HepG2 (cell line): ENCODE data around the gene ETFB.

Source experiments
- BCL6 ChIP-seq: IDR thresholded peaks from 2 replicates; pipeline ENCODE4 v1.6.1; 2016; ENCODE audit warnings: missing genetic modification reagents, missing compliant biosample characterization
- CEBPB ChIP-seq: IDR thresholded peaks from 2 replicates; pipeline ENCODE4 v1.6.1; 2011; ENCODE audit warnings: low read depth, low read length, improper control_type of control experiment, borderline replicate concordance
- EZH2 ChIP-seq: conservative IDR thresholded peaks from 2 replicates; pipeline ENCODE4 v1.6.1; 2012; ENCODE audit warnings: mild to moderate bottlenecking, low read depth, low read length, moderate library complexity
- SNAI1 ChIP-seq: sonication (generic); formaldehyde crosslinking; IDR thresholded peaks from 2 replicates; pipeline ENCODE4 v1.5.0; 2020; ENCODE audit warnings: mild to moderate bottlenecking, missing genetic modification reagents, borderline replicate concordance
- SUZ12 ChIP-seq: fragments of 150-350 bp; IDR thresholded peaks from 2 replicates; pipeline ENCODE4 v1.6.1; 2014; ENCODE audit warnings: low read depth, low read length
- ZNF251 ChIP-seq: sonication (generic); formaldehyde crosslinking; IDR thresholded peaks from 2 replicates; pipeline ENCODE4 v1.9.0; 2021; ENCODE audit warnings: mild to moderate bottlenecking, missing genetic modification reagents
- ZNF274 ChIP-seq: sonication (generic); formaldehyde crosslinking; IDR thresholded peaks from 2 replicates; pipeline ENCODE4 v1.5.1; 2020; ENCODE audit warnings: mild to moderate bottlenecking, missing genetic modification reagents
- TF ChIP-seq, protein P1 (sequence below): sonication (generic); formaldehyde crosslinking; IDR thresholded peaks from 2 replicates; pipeline ENCODE4 v1.5.0; 2020; ENCODE audit warnings: mild to moderate bottlenecking, missing genetic modification reagents, moderate library complexity

DNA sequence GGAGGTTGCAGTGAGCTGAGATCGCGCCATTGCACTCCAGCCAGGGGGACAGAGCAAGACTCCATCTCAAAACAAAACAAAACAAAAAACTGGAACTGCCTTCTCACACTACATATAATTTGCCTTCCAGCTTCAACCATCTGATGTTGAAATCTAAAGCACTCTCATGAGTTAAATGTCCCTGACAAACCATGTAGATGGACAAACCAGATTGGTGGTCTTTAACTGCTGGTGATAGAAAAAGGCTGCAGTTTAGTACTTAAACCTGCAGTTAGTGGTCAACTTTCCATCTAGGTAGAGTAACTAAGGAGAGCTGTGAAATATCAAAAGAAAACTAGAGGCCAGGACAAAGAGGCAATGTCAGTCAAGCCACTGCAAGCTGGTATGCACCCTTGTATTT lies 30.0 kb upstream of the ETFB start:
- TF ChIP-seq ZNF274 (CRISPR knock-in tag): no peak
- no peak for TF ChIP-seq SUZ12
- TF ChIP-seq, protein P1, sequence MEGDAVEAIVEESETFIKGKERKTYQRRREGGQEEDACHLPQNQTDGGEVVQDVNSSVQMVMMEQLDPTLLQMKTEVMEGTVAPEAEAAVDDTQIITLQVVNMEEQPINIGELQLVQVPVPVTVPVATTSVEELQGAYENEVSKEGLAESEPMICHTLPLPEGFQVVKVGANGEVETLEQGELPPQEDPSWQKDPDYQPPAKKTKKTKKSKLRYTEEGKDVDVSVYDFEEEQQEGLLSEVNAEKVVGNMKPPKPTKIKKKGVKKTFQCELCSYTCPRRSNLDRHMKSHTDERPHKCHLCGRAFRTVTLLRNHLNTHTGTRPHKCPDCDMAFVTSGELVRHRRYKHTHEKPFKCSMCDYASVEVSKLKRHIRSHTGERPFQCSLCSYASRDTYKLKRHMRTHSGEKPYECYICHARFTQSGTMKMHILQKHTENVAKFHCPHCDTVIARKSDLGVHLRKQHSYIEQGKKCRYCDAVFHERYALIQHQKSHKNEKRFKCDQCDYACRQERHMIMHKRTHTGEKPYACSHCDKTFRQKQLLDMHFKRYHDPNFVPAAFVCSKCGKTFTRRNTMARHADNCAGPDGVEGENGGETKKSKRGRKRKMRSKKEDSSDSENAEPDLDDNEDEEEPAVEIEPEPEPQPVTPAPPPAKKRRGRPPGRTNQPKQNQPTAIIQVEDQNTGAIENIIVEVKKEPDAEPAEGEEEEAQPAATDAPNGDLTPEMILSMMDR (CRISPR knock-in tag): no peak
- no peak for TF ChIP-seq BCL6 (CRISPR knock-in tag)
- TF ChIP-seq EZH2: no peak
- no peak for TF ChIP-seq ZNF251 (CRISPR knock-in tag)
- no peak for TF ChIP-seq CEBPB
- TF ChIP-seq SNAI1 (CRISPR knock-in tag): no peak
